Natural killer cell (primary cell): ENCODE results near the gene RCCD1. TPM values are rescaled to one million over a fixed set of nuclear protein-coding genes. Genes with fewer than 3 reads are reported as not detected.

ENCODE experiments used
- ATAC-seq, 3 donors: fragments of 150-1000 bp in 2 of 3; fragments of 200-7000 bp in 1 of 3; cut with Tn5 transposase; 1 replicate in 1 of 3; 2 replicates in 2 of 3; pipeline ENCODE4 v1.10.0; 2021; ENCODE audit warnings: mild to moderate bottlenecking in 2 of 3, moderate library complexity in 2 of 3
- DNase-seq, 2 donors: peaks; one replicate each; pipeline versions ENCODE4 v3.0.0 to v3.0.0-alpha.2; 2013 to 2021; ENCODE audit warnings: mixed read lengths in 1 of 2
- H3K27ac ChIP-seq: one replicate; pipeline ENCODE4 v1.5.1; 2013; ENCODE audit warnings: mild to moderate bottlenecking, low read length
- H3K27me3 ChIP-seq: one replicate; pipeline ENCODE4 v1.6.1; 2013; ENCODE audit warnings: low read length; ENCODE audit not compliant: control insufficient read depth, insufficient read depth
- H3K36me3 ChIP-seq: one replicate; pipeline ENCODE4 v1.6.1; 2013; ENCODE audit warnings: low read length; ENCODE audit not compliant: control insufficient read depth, insufficient read depth
- H3K4me1 ChIP-seq: one replicate; pipeline ENCODE4 v1.6.1; 2013; ENCODE audit warnings: low read length; ENCODE audit not compliant: control insufficient read depth, insufficient read depth
- H3K4me3 ChIP-seq: one replicate; pipeline ENCODE4 v1.5.1; 2013; ENCODE audit warnings: low read length
- H3K9me3 ChIP-seq: one replicate; pipeline ENCODE4 v1.6.1; 2013; ENCODE audit warnings: low read length; ENCODE audit not compliant: control insufficient read depth, insufficient read depth
- H3K27ac Mint-ChIP-seq, 2 donors: one replicate each; pipeline ENCODE4 v1.8.0; 2022; ENCODE audit warnings: mild to moderate bottlenecking in 2 of 2, mixed read lengths in 2 of 2, moderate library complexity in 1 of 2
- H3K27me3 Mint-ChIP-seq, 2 donors: one replicate each; pipeline ENCODE4 v1.8.0; 2022; ENCODE audit warnings: low read depth in 2 of 2, mixed read lengths in 2 of 2
- H3K36me3 Mint-ChIP-seq: one replicate; pipeline ENCODE4 v1.8.0; 2022; ENCODE audit warnings: mixed read lengths
- H3K4me1 Mint-ChIP-seq, 2 donors: one replicate each; pipeline ENCODE4 v1.8.0; 2022; ENCODE audit warnings: mixed read lengths in 2 of 2
- H3K4me3 Mint-ChIP-seq: one replicate; pipeline ENCODE4 v1.8.0; 2022; ENCODE audit warnings: mild to moderate bottlenecking, moderate library complexity, mixed read lengths
- H3K9me3 Mint-ChIP-seq, 2 donors: one replicate each; pipeline ENCODE4 v1.8.0; 2022; ENCODE audit warnings: mixed read lengths in 2 of 2
- WGBS: methylation state at CpG from one replicate; pipeline ENCODE4 v1.1.7; 2013; ENCODE audit warnings: missing lambda C conversion rate; ENCODE audit not compliant: insufficient coverage; 5-methylcytosine and 5-hydroxymethylcytosine counted together
- intact Hi-C: fragments of 100-400 bp; cut with micrococcal nuclease; formaldehyde crosslinking; loops from one replicate; pipeline ENCODE4 v1.14.2; 2022
- total RNA-seq, 4 donors: library from RNA; stranded (reverse); fragments of 120-200 nt in 1 of 4; gene quantifications; one replicate each; pipeline versions ENCODE4 v1.2.3 to v1.2.4, GENCODE V29; 2013 to 2022
- TF ChIP-seq, protein P1 (sequence below): fragments of 200-600 bp; IDR thresholded peaks from one replicate; pipeline ENCODE4 v1.8.0; 2022; ENCODE audit warnings: antibody characterized with exemption

Gene RCCD1
- total RNA-seq, 3 donors from 2014 or later (not counting 1 experiment from before 2014, with no cell fraction given), result 4.2 to 5.4 (median 5.1) TPM

DNA sequence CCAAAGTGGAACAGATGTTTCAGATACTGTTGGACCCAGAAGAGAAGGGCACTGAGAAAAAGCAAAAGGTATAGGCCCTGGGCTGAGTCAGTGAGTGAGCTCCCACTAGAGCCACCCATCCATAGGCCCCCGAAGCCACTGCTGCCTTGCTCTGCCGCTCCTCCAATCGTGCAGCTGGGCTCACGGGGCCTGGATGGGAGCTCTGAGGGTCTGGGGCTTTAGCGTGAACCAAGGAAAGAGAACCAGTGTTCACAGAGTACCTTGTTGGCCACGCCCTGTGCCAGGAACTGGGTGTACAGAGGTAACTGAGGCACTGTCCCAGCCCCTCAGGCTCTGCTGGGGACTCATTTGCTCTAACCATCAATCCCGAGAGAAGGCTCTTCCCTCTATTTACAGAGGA, 14.9 kb upstream of the RCCD1 start:
- H3K4me3 Mint-ChIP-seq, result no peak overlapping the region
- intact Hi-C loops, result no loop called here
- H3K27ac Mint-ChIP-seq, result no peak overlapping the region
- 91% methylated on average over 7 of the region's 7 CpGs for WGBS
- Histone ChIP-seq H3K4me1 (peaks cover 15% of the 10 kb centered on the region), H3K4me3 (no peak overlapping the region), H3K36me3 (peaks cover 52% of the 10 kb centered on the region), H3K9me3 (no peaks in the 10 kb centered on the region), H3K27ac (no peak overlapping the region), H3K27me3 (no peaks in the 10 kb centered on the region)
- DNase-seq, result no peak
- no peaks in the 10 kb centered on the region for H3K27me3 Mint-ChIP-seq
- TF ChIP-seq, protein P1, sequence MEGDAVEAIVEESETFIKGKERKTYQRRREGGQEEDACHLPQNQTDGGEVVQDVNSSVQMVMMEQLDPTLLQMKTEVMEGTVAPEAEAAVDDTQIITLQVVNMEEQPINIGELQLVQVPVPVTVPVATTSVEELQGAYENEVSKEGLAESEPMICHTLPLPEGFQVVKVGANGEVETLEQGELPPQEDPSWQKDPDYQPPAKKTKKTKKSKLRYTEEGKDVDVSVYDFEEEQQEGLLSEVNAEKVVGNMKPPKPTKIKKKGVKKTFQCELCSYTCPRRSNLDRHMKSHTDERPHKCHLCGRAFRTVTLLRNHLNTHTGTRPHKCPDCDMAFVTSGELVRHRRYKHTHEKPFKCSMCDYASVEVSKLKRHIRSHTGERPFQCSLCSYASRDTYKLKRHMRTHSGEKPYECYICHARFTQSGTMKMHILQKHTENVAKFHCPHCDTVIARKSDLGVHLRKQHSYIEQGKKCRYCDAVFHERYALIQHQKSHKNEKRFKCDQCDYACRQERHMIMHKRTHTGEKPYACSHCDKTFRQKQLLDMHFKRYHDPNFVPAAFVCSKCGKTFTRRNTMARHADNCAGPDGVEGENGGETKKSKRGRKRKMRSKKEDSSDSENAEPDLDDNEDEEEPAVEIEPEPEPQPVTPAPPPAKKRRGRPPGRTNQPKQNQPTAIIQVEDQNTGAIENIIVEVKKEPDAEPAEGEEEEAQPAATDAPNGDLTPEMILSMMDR, result no peak
- ATAC-seq, result no peak
- H3K9me3 Mint-ChIP-seq, result no peaks in the 10 kb centered on the region
- H3K4me1 Mint-ChIP-seq, result peaks cover 15 to 20% of the 10 kb centered on the region in 2 donors
- no peaks in the 10 kb centered on the region for H3K36me3 Mint-ChIP-seq

DNA sequence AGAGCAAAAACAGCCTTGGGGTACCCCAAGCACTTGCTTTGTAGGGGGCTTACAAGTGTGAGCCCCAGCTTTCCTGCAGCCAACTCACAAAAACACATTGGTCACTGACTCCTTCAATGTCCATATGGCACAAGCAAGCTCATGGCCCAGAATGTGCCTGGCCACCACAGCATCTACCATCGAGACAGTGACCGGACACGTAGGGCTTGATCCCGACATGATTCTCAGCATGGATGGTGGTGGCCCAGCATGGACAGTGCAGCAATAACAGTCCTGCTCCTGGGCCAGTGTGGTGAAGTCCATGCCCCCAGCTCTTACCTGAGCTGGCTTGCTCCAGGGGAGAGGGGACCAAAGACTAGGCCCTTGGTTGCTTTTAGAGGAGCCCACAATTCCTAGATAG, 13.6 kb upstream of the RCCD1 start:
- H3K36me3 Mint-ChIP-seq, result no peaks in the 10 kb centered on the region

DNA sequence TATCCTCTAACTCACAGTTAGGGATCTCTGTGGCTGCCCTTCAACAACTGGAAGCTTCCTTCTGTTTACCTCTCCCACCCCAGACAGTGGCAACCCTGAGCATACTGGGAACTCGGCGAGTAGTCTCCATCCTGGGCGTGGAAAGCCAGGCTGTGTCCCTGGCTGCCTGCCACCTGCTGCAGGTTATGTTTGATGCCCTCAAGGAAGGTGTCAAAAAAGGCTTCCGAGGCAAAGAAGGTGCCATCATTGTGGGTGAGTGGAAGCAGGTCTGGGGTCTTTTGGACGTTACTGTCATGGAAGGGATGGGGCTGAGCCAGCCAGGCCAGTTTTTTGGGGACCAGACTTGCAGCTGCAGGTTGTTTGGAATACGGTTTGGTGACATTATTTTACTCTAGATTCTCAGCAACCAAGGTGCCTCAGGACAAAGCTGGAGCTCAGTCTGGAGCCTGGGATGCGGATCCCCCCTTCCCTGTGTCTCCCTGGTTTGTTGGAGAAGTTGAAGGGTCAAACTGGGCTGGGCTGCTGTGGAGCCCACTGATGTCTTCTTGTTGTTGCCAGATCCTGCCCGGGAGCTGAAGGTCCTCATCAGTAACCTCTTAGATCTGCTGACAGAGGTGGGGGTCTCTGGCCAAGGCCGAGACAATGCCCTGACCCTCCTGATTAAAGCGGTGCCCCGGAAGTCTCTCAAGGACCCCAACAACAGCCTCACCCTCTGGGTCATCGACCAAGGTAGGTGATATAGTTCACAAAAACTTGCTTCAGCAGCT, 12.1 kb upstream of the RCCD1 start:
- DNase-seq (no peak), ATAC-seq (no peak)
- H3K4me3 ChIP-seq, result no peak overlapping the region
- H3K36me3 ChIP-seq, result peaks cover 72% of the 10 kb centered on the region
- H3K27me3 ChIP-seq, result no peaks in the 10 kb centered on the region
- intact Hi-C loops, result no loop called here
- Mint-ChIP-seq H3K4me1 (no peaks in the 10 kb centered on the region), H3K36me3 (no peaks in the 10 kb centered on the region), H3K27ac (no peak overlapping the region), H3K27me3 (no peaks in the 10 kb centered on the region), H3K9me3 (no peaks in the 10 kb centered on the region), H3K4me3 (no peak overlapping the region)
- TF ChIP-seq, protein P1, result no peak
- H3K9me3 ChIP-seq, result no peaks in the 10 kb centered on the region
- 94% methylated on average over 12 of the region's 12 CpGs for WGBS
- no peak overlapping the region for H3K27ac ChIP-seq
- no peaks in the 10 kb centered on the region for H3K4me1 ChIP-seq

More for the DNA sequence above, 13.6 kb upstream of the RCCD1 start:
- no peaks in the 10 kb centered on the region for H3K9me3 Mint-ChIP-seq
- H3K36me3 ChIP-seq, result peaks cover 57% of the 10 kb centered on the region
- peaks cover 5% of the 10 kb centered on the region for H3K4me1 ChIP-seq
- intact Hi-C loops, result no loop called here
- no peak overlapping the region for H3K27ac ChIP-seq
- no peak overlapping the region for H3K27ac Mint-ChIP-seq
- ATAC-seq, result no peak
- H3K4me1 Mint-ChIP-seq, result peaks cover 9 to 10% of the 10 kb centered on the region in 2 donors
- TF ChIP-seq, protein P1, result no peak
- DNase-seq, result no peak
- H3K9me3 ChIP-seq, result no peaks in the 10 kb centered on the region
- H3K4me3 ChIP-seq, result no peak overlapping the region
- H3K4me3 Mint-ChIP-seq, result no peak overlapping the region
- no peaks in the 10 kb centered on the region for H3K27me3 Mint-ChIP-seq
- no peaks in the 10 kb centered on the region for H3K27me3 ChIP-seq
- 97% methylated on average over 4 of the region's 4 CpGs for WGBS

DNA sequence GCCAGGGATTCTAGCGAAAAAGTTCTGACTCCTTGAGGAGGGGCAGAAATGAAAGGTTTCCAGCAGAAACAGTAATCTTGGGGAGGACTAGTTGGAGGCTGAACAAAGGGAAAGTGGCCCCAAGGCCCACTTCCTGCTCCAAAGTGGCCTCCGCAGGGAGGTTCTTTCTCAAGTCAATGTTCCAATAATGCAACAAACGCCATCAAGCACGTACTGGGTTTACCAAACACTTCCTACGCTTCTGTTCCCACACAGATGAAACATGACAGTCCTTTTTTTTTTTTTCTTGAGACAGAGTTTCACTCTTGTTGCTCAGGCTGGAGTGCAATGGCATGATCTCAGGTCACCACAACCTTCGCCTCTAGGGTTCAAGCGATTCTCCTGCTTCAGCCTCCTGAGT, 9.6 kb upstream of the RCCD1 start:
- no peak overlapping the region for H3K27ac Mint-ChIP-seq
- H3K4me3 Mint-ChIP-seq, result no peak overlapping the region
- no peaks in the 10 kb centered on the region for H3K4me1 Mint-ChIP-seq
- ATAC-seq, result no peak
- Histone ChIP-seq H3K4me1 (no peaks in the 10 kb centered on the region), H3K27me3 (no peaks in the 10 kb centered on the region), H3K27ac (no peak overlapping the region), H3K4me3 (no peak overlapping the region), H3K36me3 (peaks cover 81% of the 10 kb centered on the region), H3K9me3 (no peaks in the 10 kb centered on the region)
- H3K27me3 Mint-ChIP-seq, result no peaks in the 10 kb centered on the region
- no peaks in the 10 kb centered on the region for H3K36me3 Mint-ChIP-seq
- DNase-seq, result no peak
- H3K9me3 Mint-ChIP-seq, result no peaks in the 10 kb centered on the region
- WGBS, result 87% methylated on average over 7 of the region's 7 CpGs
- intact Hi-C loops, result no loop called here
- TF ChIP-seq, protein P1, result no peak
